Activated T-helper 1 cell treated with Interleukin-2 at 50 U/mL for 16 hours (primary cell): ENCODE results near the gene KL.

Source experiments
- DNase-seq: peaks from one replicate; pipeline ENCODE4 v3.0.0-alpha.2; 2020; ENCODE audit warnings: low read depth

Gene KL

DNA sequence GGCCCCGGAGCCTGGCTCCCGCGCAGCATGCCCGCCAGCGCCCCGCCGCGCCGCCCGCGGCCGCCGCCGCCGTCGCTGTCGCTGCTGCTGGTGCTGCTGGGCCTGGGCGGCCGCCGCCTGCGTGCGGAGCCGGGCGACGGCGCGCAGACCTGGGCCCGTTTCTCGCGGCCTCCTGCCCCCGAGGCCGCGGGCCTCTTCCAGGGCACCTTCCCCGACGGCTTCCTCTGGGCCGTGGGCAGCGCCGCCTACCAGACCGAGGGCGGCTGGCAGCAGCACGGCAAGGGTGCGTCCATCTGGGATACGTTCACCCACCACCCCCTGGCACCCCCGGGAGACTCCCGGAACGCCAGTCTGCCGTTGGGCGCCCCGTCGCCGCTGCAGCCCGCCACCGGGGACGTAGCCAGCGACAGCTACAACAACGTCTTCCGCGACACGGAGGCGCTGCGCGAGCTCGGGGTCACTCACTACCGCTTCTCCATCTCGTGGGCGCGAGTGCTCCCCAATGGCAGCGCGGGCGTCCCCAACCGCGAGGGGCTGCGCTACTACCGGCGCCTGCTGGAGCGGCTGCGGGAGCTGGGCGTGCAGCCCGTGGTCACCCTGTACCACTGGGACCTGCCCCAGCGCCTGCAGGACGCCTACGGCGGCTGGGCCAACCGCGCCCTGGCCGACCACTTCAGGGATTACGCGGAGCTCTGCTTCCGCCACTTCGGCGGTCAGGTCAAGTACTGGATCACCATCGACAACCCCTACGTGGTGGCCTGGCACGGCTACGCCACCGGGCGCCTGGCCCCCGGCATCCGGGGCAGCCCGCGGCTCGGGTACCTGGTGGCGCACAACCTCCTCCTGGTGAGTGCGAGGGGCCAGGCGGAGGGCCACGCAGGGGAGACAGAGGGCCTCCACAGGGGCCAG lies at the start of gene KL:
Gene KL, plus strand, starts transcription at position 10 of the 909 bp plus-strand sequence. Its CDS starts 18 bp downstream, at position 28.
- DNase-seq, result no peak

DNA sequence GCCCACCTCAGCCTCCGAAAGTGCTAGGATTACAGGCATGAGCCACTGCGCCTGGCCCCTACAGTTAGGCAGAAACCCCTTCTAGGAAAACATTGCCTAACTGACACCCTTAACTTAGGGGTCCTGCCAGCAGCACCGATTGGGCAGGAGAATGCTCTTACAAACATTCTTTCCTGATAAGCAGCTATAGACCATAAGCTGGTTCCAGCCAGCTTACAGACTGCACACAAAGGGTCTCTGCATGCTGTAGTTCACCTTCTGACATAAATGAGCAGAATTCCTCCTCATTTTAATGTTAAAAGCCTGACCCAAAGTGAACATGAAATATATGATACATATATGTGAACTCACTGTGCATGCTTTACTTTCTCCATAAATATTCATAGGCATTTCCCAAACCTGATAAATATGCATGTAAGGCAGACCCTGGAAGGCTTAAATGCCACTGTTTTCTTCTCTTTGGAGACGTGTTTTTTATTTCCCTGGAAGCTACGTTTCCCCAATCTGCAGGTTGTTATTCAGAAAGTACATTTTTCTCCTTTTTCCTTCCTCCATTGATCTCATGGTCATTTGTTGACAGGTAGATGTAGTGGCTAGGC lies 48.5 kb upstream of the KL start:
- no peak for DNase-seq

DNA sequence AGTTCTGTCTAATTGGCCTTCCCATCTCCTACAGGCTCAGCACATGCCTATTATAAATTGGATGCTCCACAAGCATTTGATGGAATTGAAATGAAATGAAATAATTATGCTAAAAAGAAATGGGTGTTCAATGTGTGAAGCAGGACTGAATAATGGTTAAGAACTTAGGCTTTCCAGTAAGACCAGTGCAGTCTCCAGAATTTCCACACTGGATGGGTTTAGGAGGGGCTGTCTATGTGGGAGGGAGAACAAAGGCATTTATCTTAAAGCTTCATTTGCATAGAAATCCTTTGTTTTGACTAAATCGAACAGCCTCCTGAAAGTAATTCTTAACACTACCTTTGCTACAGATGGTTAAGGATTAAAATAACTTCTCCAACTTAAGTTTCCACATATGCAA lies 47.9 kb upstream of the KL start:
- DNase-seq, result no peak

DNA sequence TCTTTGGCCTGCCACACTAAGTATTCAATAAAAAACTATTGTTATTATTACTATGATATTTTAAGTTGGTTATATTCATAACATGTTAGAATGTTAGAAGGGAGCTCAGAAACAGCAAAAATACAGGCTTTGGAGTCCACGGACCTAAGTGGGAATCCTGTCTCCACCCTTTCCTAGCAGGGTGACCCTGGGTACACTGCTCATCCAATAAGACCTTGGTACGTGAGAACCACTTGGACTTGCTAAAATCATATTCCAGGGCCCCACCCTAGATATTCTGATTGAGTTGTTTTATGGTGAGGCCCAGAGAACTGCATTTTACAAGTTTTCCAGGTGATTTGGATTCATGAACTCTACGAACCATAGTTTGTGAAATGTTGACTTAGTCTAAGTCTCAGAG lies 47.4 kb upstream of the KL start:
- no peak for DNase-seq

DNA sequence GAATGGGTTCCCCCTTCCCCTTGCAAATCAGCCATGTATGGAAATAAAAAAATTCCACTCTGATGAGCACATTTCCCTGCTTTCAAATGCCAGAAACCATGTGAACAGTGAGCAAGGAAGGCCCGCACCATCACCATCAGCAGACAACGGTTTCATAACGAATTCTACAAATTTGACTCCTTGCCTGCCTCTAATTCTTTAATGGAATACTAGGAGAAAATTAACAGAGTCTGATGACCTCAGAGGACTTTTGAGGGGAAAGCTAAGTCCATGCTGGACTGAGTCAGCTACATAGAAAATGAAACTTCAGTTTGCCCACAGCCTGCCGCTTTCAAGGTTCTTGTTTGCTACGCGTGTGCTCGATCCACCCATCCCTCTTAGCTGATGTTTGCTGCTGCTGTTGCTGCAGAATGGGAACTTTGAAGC lies 46.7 kb upstream of the KL start:
- no peak for DNase-seq

DNA sequence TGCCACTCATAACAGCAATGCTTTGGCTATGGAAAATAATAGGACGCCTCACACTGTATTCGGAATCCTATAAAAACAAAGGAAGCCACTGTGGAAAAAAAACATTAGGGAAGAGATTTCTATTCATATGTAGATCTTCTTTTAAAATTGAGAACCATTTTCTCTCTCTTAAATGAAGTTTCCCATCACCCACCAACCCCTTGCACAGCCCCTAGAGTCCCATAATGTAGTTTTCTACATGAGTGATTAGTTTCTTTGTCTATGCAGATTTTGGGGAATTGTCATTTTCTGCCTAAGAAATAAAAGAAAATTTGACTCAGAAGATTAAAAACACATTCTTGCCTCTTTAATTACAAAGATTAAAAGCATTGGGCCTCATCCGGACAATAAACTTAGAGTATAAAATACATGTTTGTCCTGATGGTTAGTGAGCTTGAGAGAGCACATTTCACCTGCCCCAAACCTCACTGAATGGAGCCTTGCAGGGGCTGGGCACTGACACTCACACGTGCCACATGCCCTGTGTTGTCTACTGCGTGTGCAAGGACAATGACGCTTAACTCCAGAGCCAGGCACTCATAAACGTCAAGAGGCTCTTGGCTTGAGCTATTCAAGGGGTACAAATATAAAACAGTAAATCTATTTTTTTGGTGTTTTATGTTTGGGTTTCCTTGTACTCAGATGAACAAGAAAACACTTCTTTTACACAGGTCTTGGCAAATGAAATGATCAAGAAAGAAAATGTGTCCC lies 40.0 kb upstream of the KL start:
- no peak for DNase-seq

DNA sequence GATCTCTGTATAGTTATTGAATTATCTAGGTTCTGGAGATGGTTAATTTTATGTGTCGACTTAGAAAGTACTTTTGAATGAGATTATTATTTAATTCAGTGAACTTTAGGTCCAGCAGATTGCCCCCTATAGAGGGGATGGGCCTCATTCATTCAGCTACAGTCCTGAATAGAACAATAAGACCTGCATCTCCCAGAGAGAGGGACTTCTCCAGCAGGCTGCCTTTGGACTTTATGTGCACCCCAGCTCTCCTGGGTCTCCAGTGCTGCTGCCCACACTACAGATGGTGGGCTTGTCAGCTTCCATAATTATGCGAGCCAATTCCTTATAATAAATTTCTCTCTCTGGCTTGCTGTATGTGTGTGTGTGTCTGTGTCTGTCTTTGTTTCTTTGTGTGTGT lies 39.3 kb upstream of the KL start:
- no peak for DNase-seq

DNA sequence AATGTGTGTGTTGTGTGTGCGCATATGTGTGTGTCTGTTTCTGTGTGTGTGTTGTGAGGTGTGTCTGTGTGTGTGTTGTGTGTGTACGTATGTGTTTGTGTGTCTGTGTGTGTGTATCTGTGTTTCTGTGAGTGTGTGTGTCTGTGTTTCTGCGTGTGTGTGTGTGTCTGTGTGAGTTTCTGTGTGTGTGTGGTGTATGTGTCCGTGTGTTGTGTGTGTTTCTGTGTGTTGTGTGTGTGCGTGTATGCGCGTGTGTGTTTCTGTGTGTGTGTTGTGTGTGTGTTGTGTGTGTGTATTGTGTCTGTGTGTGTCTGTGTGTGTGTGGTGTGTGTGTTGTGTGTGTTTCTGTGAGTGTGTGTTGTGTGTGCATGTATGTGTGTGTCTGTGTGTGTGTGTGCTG lies 38.9 kb upstream of the KL start:
- no peak for DNase-seq

DNA sequence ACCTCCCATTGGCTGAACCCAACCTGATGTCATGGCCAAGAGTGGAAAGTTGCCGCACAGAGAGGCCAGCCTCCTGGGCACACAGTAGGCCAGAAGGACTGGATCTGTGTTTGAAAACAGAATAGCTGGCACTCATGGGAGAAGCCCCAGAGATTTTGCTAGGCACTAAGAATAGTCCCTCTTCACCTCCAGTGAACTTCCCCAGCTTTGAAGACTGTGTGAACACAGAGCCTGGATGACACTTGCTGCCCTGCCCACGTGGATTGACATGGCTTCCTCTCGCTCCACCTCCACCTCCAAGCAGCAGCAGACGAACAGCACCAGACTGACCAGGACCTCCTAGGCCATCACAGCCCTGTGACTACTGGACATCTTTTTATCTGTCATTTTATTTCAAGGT lies 37.9 kb upstream of the KL start:
- no peak for DNase-seq

DNA sequence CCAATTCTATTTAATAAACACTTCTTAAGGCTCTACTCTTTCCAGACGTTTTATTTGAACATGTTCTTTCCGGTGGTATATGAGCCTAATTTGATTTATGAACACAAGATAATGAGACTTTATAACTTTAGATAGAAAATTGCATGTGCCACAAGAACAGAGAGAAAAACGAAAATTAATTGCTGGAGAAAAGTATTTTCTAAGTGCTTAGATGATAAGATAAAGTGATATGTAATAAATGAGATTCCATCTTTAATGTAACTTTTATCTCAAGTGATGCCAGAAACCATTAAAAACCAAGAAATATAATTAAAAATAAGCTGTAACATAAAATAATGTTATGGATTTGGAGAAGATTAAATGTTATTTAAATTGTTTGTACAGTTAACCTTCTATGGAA lies 33.2 kb upstream of the KL start:
- no peak for DNase-seq

DNA sequence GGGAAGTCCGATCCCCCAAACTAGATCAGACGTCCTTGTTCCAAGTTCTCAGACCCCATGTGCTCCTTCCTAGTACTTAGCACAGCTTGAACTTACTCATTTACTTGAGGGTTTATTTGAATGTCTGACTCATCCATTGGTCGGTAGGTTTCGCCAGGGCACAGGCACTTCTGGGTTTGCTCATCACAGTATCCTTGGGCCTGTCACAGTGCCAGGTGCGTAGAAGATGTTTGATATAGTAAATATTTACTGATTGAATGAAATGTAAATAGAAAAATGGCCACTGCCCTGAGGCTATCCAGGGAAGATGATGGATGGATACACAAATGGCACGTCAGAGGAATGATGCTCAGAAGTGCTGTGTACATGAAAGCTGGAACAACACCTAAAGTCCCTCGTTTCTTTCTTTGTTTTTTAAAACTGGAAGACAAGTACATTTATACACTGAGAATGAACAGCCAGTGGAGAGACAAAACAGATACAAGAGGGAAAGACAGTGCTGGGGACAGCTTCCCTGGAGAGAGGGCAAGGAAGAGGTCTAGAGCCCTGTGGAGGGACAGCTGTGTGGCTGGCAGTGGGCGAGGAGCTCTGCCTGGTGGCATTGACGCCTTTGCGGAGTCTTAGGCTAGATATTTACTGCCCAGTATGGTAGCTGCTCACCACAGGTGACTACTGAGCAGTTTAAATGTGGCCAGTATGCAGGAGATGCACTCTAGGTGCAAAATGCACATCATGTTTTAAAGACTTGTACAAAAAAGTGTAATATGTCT lies 31.2 kb upstream of the KL start:
- DNase-seq, result no peak

DNA sequence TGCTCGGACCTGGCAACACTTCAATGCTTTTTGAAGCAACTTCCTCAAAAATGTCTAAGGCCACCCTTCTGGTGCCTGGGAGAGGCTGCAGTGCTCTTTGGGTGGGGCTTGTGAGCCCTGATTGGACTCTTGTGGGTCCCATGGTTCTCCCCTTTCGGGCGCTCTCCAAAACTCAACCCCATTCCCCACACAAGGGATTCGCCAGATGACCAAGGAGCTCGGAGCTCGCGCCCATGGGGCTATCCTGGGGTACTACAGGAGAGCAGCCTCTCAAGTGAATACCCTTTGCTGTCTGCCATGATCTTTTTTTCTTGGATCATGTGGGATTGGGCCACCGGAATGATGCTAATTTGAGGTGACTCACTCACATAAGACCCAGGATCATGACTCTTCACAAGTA lies 29.7 kb upstream of the KL start:
- DNase-seq, result no peak

DNA sequence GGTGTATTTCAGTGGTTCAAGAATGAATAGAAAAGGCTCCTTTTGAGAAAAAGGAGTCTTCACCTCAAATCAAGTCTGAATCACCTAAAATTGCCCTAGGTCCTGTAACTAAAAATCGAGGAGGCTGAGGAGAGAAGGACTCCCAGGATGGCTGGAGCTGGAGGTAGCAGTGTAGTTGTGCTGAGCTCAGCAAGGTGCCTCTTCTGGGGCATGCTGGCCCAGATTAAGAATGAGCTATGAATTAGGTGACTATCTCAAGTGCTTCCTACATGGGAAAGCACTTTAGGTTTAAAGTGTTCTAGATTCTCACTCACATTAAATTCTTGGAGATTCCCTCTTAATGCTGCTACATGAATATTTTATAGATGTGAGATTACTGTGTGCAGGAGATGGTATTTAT lies 28.8 kb upstream of the KL start:
- no peak for DNase-seq

DNA sequence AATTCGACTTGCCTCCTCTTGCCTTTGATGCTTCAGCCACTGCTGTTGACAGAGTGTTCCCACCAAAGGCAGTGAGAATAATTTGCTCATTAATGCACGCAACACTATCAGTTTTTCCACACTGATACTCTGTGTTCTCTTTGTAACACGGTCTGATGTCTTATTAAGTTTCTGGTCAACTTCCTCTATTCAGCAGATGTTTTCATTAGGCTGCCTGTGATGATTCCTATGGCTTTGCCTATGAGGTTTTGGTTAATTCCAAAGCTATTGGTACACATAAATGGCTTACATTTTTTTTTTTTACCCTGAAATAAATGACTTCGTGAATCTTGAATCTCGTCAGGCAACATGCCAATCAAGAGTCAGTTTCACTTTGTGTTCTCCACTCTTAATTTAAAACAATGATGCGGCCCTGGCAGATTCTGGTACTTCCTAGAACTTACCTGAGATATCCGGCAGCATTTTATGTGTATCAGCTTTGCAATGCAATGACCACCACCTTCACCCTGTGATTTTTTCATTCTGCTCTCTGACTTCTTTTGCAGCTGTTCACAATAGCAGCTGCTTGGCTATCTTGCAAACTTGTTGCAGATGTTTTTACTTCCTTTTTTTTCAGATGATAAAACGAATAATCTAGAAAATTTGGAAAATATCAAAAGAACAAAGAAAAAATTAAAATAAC lies 27.5 kb upstream of the KL start:
- no peak for DNase-seq

DNA sequence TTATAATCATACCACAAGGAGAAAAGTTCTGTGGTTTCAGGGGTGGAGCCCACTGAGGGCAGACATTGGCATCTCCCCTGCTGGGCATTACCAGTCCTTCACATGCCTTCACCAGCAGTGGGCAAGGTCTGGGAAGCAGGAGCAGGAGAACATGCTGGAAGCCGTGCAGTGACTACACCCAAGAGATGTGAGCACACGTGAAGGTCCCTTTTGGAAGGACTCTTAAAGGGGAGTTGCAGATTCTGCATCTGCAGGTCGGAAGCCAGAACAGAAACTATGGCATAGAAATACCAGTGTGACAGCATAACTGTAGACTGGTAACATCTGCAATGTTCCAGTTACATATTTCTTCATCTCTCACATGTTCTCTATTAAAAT lies 26.9 kb upstream of the KL start:
- no peak for DNase-seq

DNA sequence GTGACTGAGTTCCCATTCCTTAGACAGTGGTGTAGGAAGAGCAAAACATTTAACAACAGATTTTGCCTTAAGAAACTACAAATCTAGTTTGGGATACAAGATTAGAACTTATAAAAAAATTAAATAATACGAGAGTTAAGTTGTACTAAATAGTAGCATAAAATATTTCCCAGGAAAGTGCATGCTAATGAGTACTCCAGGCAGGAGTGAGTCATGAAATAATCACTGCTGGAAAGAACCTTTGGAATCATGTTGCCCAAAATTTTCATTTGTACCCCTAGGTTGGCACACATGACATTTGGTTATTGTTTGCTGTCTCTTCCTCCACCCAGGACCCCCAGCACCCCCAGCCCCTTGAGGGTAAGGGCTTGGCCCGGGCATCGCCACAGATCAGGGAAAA lies 26.3 kb upstream of the KL start:
- DNase-seq, result no peak

DNA sequence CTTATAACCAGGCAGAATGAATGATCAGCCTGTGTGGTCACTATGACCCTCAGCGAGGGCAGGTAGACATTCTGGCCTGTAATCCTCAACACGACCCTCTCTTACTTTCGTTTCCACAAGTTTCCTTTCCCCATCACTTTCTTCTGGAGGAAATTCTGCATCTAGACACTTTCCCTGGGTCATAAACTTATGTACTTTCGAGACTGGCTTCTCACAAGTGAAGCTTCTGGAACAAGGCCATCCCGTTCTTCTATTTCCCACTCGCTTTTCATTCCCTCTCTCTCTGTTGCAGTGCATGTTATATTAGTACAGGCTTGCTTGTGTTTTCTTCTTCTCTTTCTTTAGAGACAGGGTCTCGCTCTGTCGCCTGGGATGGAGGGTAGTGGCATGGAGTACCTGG lies 23.1 kb upstream of the KL start:
- no peak for DNase-seq

DNA sequence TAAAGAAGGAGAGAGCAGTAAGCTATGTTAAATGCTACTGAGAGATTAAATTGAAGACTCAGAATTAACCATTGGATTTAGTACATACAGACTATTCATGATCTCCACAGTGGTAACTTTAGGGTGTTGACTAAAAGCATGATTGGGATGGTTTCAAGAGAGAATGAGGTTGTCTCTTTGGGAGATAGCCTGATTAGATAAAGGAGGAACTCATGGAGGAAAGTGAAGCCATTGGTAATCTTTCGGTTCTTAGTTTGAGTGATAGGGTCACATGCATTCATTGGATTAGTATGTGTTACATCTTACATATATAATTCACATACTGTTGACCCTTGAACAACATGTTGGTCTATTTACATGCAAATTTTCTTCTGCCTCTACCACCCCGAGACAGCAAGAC lies 18.8 kb upstream of the KL start:
- no peak for DNase-seq

DNA sequence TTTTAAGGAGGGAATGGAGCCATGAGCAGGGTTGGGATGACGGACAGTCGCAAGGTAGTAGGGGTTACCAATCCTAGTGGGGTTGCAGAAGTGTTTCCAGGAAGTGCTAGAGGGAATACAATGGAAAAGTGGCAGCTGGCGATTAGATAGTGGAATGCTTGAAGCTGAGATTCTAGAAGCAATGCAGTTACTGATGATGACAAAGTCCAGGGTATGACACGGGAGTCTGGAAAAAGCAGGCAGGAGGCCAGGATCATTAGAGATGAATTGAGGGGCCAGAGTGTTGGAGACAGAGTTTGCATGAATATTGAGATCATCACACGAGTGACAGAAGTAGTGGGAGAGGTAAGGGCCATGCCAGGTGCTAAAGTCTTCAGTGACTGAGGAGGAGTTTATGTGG lies 17.3 kb upstream of the KL start:
- no peak for DNase-seq

DNA sequence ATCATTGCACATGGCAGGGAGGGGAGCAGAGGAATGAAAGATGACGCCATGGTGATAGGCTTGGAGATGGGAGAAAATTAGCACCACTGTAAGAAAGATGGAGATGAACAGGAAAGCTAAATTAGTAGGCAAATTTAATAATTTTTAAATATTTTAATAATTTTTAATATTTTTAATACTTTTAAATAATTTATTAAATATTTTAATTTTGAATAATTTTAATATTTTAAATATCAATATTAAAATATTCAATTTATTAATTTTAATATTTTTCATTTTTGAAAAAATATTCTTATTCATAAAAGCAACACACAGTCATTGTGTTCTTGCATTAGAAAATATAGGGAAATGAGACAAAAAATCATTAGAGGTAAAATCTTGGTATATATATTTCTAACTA lies 15.9 kb upstream of the KL start:
- DNase-seq, result no peak

DNA sequence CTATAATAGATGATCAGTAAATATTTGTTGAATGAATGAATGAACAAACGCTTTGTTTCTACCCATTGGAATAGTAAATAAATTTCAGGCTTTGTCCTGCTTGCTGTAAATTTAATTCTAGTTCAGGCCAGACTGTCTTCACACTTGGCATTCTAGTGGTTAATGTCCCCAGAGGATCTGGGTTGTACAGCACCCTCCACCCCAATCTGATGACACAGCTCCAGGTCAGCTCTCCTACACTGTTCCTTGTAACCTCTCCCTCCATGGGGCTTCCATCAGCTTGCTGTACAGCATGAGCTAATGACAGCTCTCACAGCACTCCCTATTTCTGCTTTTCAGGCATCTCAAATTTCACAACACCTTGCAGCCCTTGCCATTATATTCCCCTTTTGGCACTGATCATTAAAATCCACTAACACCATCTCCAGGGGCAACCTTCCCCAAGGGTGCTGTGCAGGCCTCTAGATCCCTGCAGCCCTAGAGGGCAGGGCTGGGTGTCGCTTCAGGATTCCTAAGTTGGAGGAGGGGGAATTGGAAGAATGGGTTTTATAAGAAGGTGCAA lies 12.7 kb upstream of the KL start:
- DNase-seq, result no peak
